Measurements from ENCODE around the gene COL9A1.

DNA sequence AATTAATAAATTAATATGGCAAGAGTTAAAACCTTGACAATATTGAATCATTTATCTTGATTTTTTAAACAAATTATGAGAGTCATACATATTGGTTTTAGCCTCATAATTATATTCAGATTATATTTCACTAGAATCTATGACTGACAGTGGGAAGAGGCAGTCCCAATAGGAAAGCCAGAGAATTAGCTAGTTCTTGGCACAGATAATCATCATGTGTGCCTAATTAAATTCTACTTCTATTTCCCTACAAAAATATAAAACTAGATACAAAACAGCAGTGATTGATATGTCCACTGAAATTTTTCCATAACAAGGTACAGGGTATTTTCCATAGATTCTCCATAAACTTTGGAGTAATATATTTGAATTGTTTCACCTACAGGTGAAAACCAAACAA lies 38.6 kb downstream of the COL9A1 start:
- TF ChIP-seq, protein P1, sequence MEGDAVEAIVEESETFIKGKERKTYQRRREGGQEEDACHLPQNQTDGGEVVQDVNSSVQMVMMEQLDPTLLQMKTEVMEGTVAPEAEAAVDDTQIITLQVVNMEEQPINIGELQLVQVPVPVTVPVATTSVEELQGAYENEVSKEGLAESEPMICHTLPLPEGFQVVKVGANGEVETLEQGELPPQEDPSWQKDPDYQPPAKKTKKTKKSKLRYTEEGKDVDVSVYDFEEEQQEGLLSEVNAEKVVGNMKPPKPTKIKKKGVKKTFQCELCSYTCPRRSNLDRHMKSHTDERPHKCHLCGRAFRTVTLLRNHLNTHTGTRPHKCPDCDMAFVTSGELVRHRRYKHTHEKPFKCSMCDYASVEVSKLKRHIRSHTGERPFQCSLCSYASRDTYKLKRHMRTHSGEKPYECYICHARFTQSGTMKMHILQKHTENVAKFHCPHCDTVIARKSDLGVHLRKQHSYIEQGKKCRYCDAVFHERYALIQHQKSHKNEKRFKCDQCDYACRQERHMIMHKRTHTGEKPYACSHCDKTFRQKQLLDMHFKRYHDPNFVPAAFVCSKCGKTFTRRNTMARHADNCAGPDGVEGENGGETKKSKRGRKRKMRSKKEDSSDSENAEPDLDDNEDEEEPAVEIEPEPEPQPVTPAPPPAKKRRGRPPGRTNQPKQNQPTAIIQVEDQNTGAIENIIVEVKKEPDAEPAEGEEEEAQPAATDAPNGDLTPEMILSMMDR (conservative IDR thresholded peaks at IDR 0.05) = no peak
- no peak for TF ChIP-seq EZH2 (IDR thresholded peaks at IDR 0.05; ENCODE audit: low read depth)
